Prostate gland (tissue), 2 donors: ENCODE results near the gene GOLGA6A.
"Not testable (repeated sequence)": the region's sequence is repeated elsewhere in the genome, so short reads cannot be mapped to it uniquely, and the experiment has no call there.

Experiments
- POLR2A ChIP-seq: fragments of 450-650 bp; IDR thresholded peaks from one replicate; pipeline ENCODE4 v1.6.1; 2016; ENCODE audit warnings: antibody characterized with exemption, mild to moderate bottlenecking
- POLR2AphosphoS5 ChIP-seq: sonication (generic); formaldehyde crosslinking; IDR thresholded peaks from one replicate; pipeline ENCODE4 v1.6.1; 2017; ENCODE audit warnings: antibody characterized with exemption
- TF ChIP-seq, protein P1 (sequence below), 4 experiments: fragments of 200-600 bp in 2 of 4; fragments of 450-650 bp in 2 of 4; sonication (generic) in 2 of 4; IDR thresholded peaks; 1 replicate in 3 of 4; 2 replicates in 1 of 4; pipeline ENCODE4 v1.5.1; 2016 to 2019; ENCODE audit warnings: antibody characterized with exemption in 4 of 4, mild to moderate bottlenecking in 2 of 4, moderate library complexity in 2 of 4

DNA sequence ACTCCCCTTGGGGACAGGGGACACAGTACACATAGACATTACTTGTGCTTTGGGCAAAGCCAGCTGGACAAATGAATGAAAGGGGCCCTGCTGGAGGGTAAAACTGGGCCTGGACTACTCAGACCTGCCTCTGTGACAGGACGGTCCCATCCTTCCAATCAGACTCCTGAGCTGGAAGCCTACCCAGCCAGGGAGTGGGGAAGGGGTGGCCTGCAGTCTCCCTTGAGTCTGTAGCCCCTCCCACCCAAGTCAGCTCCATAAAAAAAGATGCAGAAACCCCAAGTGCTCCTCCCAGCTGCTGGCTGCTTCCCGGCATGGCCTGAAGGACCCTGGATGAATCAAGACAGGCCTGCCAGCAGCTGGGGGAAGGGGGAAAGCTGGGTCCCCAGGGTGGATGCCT lies 12.2 kb upstream of the GOLGA6A start:
- TF ChIP-seq, protein P1, sequence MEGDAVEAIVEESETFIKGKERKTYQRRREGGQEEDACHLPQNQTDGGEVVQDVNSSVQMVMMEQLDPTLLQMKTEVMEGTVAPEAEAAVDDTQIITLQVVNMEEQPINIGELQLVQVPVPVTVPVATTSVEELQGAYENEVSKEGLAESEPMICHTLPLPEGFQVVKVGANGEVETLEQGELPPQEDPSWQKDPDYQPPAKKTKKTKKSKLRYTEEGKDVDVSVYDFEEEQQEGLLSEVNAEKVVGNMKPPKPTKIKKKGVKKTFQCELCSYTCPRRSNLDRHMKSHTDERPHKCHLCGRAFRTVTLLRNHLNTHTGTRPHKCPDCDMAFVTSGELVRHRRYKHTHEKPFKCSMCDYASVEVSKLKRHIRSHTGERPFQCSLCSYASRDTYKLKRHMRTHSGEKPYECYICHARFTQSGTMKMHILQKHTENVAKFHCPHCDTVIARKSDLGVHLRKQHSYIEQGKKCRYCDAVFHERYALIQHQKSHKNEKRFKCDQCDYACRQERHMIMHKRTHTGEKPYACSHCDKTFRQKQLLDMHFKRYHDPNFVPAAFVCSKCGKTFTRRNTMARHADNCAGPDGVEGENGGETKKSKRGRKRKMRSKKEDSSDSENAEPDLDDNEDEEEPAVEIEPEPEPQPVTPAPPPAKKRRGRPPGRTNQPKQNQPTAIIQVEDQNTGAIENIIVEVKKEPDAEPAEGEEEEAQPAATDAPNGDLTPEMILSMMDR (IDR thresholded peaks at IDR 0.05), result not testable (repeated sequence)
- not testable (repeated sequence) for TF ChIP-seq POLR2A, POLR2AphosphoS5
